Prostate gland (tissue), 2 donors: ENCODE measurements around the gene PLEKHF1. TPM values are rescaled to one million over a fixed set of nuclear protein-coding genes. Genes with fewer than 3 reads are reported as not detected.

ENCODE experiments used
- DNase-seq: peaks from one replicate; pipeline ENCODE4 v3.0.0-alpha.2; 2019; ENCODE audit warnings: low spot score
- H3K27ac ChIP-seq, 2 donors: fragments of 200-600 bp; sonication (generic); 2 replicates each; pipeline ENCODE4 v1.5.1; 2017 to 2019
- H3K27me3 ChIP-seq: fragments of 200-600 bp; sonication (generic); replicated peaks from 2 replicates; pipeline ENCODE4 v1.5.1; 2019; ENCODE audit not compliant: insufficient read depth
- H3K36me3 ChIP-seq, 2 donors: fragments of 200-600 bp; sonication (generic); 1 replicate in 1 of 2; 2 replicates in 1 of 2; pipeline versions ENCODE4 v1.5.1 to v1.8.1; 2017 to 2019
- H3K4me1 ChIP-seq: fragments of 200-600 bp; sonication (generic); replicated peaks from 2 replicates; pipeline ENCODE4 v1.5.1; 2019
- H3K4me3 ChIP-seq, 2 donors: fragments of 200-600 bp; sonication (generic); 2 replicates each; pipeline ENCODE4 v1.5.1; 2017 to 2019
- H3K9me3 ChIP-seq: fragments of 200-600 bp; sonication (generic); 2 replicates; pipeline ENCODE4 v1.5.1; 2017
- CTCF ChIP-seq, 4 experiments: fragments of 200-600 bp in 2 of 4; fragments of 450-650 bp in 2 of 4; sonication (generic) in 2 of 4; IDR thresholded peaks; 1 replicate in 3 of 4; 2 replicates in 1 of 4; pipeline ENCODE4 v1.5.1; 2016 to 2019; ENCODE audit warnings: antibody characterized with exemption in 4 of 4, mild to moderate bottlenecking in 2 of 4, moderate library complexity in 2 of 4
- POLR2A ChIP-seq: fragments of 450-650 bp; IDR thresholded peaks from one replicate; pipeline ENCODE4 v1.6.1; 2016; ENCODE audit warnings: antibody characterized with exemption, mild to moderate bottlenecking
- POLR2AphosphoS5 ChIP-seq: sonication (generic); formaldehyde crosslinking; IDR thresholded peaks from one replicate; pipeline ENCODE4 v1.6.1; 2017; ENCODE audit warnings: antibody characterized with exemption
- WGBS: methylation state at CpG from one replicate; pipeline ENCODE4 v1.1.5; 2018; 5-methylcytosine and 5-hydroxymethylcytosine counted together
- intact Hi-C: fragments of 100-400 bp; cut with DNase I; formaldehyde crosslinking; loops from one replicate; pipeline ENCODE4 v1.14.2; 2022
- total RNA-seq, 2 donors: library from RNA; depleted of rRNA; stranded (reverse); fragments of >200 nt; gene quantifications; one replicate each; pipeline ENCODE4 v1.1.0, GENCODE V29; 2016

The PLEKHF1 gene
- total RNA-seq, 2 donors from 2014 or later, result 64.3 to 64.4 TPM

DNA sequence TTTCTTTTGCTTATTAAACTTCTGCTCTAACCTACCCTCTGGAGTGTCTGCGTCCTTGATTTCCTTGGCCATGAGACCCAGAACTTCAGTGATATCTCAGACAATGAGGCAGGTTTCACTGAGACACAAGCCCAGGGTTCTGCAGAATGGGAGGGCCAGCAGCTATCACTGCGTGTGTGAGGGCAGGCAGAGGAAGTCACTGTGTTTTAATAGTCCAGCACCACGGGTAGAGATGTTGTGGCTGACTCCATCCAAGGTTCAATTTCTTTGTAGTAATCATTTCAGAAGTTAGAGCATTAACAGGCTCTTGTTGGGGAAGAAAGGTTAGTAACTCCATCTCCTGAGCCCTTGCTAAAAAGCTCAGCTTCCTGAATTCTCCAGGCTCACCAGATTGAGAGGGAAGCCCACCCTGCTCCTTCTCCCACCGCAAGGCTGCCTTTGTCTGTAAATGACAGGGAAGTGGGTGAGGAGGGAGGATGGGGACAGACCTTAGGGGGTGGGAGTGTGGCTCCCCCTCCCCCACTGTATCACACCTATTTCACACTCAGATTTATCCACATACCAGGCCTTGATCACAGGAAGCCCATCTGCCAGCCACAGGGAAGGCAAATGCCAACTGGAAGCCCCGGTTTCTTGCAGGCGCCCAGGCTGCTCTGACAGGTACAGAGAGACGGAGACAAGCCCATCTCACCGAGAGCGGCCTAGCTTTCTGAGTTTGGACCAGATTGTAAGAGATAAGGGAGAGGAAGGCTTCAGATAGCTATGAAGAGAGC, 47.7 kb downstream of the PLEKHF1 start:
- no peak for DNase-seq
- no peaks in the 10 kb centered on the region for H3K9me3 ChIP-seq
- intact Hi-C loops, result loop anchor here (10.0 kb wide), 1 partner anchor 48 kb away; the partner anchor contains the start of gene PLEKHF1
- H3K4me1 ChIP-seq, result peaks cover 5% of the 10 kb centered on the region
- TF ChIP-seq CTCF (IDR thresholded peaks at IDR 0.05), result no peak
- no peak overlapping the region for H3K27ac ChIP-seq
- WGBS, result 64% methylated on average over 9 of the region's 9 CpGs
- no peaks in the 10 kb centered on the region for H3K27me3 ChIP-seq
- H3K36me3 ChIP-seq, result no peaks in the 10 kb centered on the region
- no peak overlapping the region for H3K4me3 ChIP-seq

DNA sequence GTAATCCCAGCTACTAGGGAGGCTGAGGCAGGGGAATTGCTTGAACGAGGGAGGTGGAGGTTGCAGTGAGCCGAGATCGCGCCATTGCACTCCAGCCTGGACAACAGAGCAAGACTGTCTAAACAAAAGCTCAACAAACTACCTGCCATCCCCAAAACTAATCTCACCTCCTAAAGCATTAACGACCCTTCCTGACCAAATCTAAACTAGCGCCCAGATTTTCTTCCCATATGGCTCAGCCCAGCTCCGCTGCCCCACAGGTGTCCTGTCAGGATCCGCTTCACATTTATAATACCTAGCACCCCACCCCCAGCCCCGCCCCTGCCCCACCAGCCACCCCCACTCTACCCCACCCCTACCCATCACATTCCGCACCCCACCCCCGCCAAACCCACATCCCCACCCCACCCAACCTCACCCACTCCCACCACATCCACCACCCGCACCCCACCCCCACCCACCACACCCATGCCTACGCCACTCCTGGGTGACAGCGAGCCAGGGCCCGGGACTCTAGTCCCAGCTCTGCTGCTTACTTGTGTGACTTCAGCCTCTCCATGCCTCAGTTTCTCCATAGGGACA, 49.2 kb downstream of the PLEKHF1 start:
- TF ChIP-seq CTCF (IDR thresholded peaks at IDR 0.05) (no peak), POLR2AphosphoS5 (no peak), POLR2A (no peak)
- Histone ChIP-seq H3K36me3 (no peaks in the 10 kb centered on the region), H3K4me3 (peak overlapping the region; percentile 93 to 98), H3K4me1 (peaks cover 5% of the 10 kb centered on the region), H3K27me3 (no peaks in the 10 kb centered on the region), H3K9me3 (no peaks in the 10 kb centered on the region), H3K27ac (peak overlapping the region; percentile 87 to 89)
- 22% methylated on average over 13 of the region's 15 CpGs for WGBS
- DNase-seq, result no peak
- intact Hi-C loops, result loop anchor here (2.0 to 10.0 kb wide), 2 partner anchors 20 to 50 kb away; partner anchors contain the start of gene PLEKHF1

- peak; percentile 22 for DNase-seq
- Histone ChIP-seq H3K36me3 (no peaks in the 10 kb centered on the region), H3K4me3 (peak within 1 kb of the TSS; percentile 93 to 98), H3K4me1 (peaks cover 5% of the 10 kb centered on the region), H3K9me3 (no peaks in the 10 kb centered on the region), H3K27ac (peak within 1 kb of the TSS; percentile 87 to 89), H3K27me3 (no peaks in the 10 kb centered on the region)
- TF ChIP-seq POLR2AphosphoS5 (peak; percentile 18), POLR2A (peak; percentile 68), CTCF (IDR thresholded peaks at IDR 0.05) (no peak)
- intact Hi-C loops, result loop anchor here (2.0 to 10.0 kb wide), 2 partner anchors 20 to 50 kb away; partner anchors contain the start of gene PLEKHF1
- 0% methylated on average over 23 of the region's 72 CpGs for WGBS
These were observed 49.9 kb downstream of the PLEKHF1 start, which contains the start of gene C19orf12 for GRCh38 chr19:29714953-29715700. Gene C19orf12, minus strand, starts transcription at chr19:29715261. Its CDS starts 6,848 bp downstream, at chr19:29708413.

GRCh38 chr19:29715701-29716581, 50.7 kb downstream of the PLEKHF1 start:
- intact Hi-C loops, result loop anchor here (1.0 to 10.0 kb wide), 3 partner anchors 21 to 108 kb away; partner anchors contain the start of gene PLEKHF1
- H3K27me3 ChIP-seq, result no peaks in the 10 kb centered on the region
- no peak for TF ChIP-seq POLR2AphosphoS5
- peak overlapping the region; percentile 93 to 98 for H3K4me3 ChIP-seq
- WGBS, result 24% methylated on average over 13 of the region's 13 CpGs
- peaks cover 5% of the 10 kb centered on the region for H3K4me1 ChIP-seq
- peak overlapping the region; percentile 87 to 89 for H3K27ac ChIP-seq
- H3K36me3 ChIP-seq, result no peaks in the 10 kb centered on the region
- DNase-seq, result no peak
- H3K9me3 ChIP-seq, result no peaks in the 10 kb centered on the region
